MCF 10A (cell line): ENCODE data around the gene PLEKHJ1. TPM values are rescaled to one million over a fixed set of nuclear protein-coding genes. Genes with fewer than 3 reads are reported as not detected.

ENCODE experiments used
- BruUV-seq: library from RNA; stranded (reverse); fragments of 400-500 nt; replicated peaks from 2 replicates; lab custom pipeline; 2021; lab: Mats Ljungman, UMichigan
- CTCF ChIA-PET: fragments of 300-600 bp; sonication (Branson Sonifier 250); formaldehyde crosslinking; extraction: SDS; loops from one replicate; lab custom pipeline; 2021; ENCODE audit warnings: antibody characterized with exemption, inconsistent platforms; lab: Yijun Ruan, JAX
- POLR2A ChIA-PET: fragments of 300-600, 350-650 bp; sonication (Branson Sonifier 250); formaldehyde crosslinking; extraction: SDS; loops from one replicate; lab custom pipeline; 2020; ENCODE audit warnings: antibody characterized with exemption, inconsistent platforms; lab: Yijun Ruan, JAX
- DNase-seq: peaks from one replicate; pipeline ENCODE4 v3.0.0-alpha.2; 2018; ENCODE audit not compliant: unreplicated experiment
- H3K27ac Mint-ChIP-seq: one replicate; pipeline ENCODE4 v1.8.0; 2022; ENCODE audit warnings: mild to moderate bottlenecking, low read depth, mixed read lengths; ENCODE audit not compliant: unreplicated experiment
- H3K27me3 Mint-ChIP-seq: one replicate; pipeline ENCODE4 v1.8.0; 2022; ENCODE audit warnings: mixed read lengths; ENCODE audit not compliant: insufficient read depth, unreplicated experiment
- H3K36me3 Mint-ChIP-seq: one replicate; pipeline ENCODE4 v1.8.0; 2022; ENCODE audit warnings: mild to moderate bottlenecking, moderate library complexity, mixed read lengths; ENCODE audit not compliant: insufficient read depth, unreplicated experiment
- H3K4me1 Mint-ChIP-seq: one replicate; pipeline ENCODE4 v1.8.0; 2022; ENCODE audit warnings: mixed read lengths; ENCODE audit not compliant: insufficient read depth, unreplicated experiment
- H3K4me3 Mint-ChIP-seq: one replicate; pipeline ENCODE4 v1.8.0; 2022; ENCODE audit warnings: mild to moderate bottlenecking, moderate library complexity, mixed read lengths; ENCODE audit not compliant: unreplicated experiment
- H3K9me3 Mint-ChIP-seq: one replicate; pipeline ENCODE4 v1.8.0; 2022; ENCODE audit warnings: mixed read lengths; ENCODE audit not compliant: unreplicated experiment
- CTCF ChIP-seq: fragments of 200-600 bp; IDR thresholded peaks from one replicate; pipeline ENCODE4 v1.8.0; 2022; ENCODE audit warnings: antibody characterized with exemption, mild to moderate bottlenecking; ENCODE audit not compliant: unreplicated experiment
- intact Hi-C: fragments of 100-400 bp; cut with micrococcal nuclease; formaldehyde crosslinking; loops from 2 replicates; pipeline ENCODE4 v1.14.1; 2022
- total RNA-seq: library from RNA; stranded (reverse); gene quantifications from 2 replicates; pipeline ENCODE4 v1.2.3, GENCODE V29; 2022

The PLEKHJ1 gene
- total RNA-seq, 1 experiment from 2014 or later, result 54.1 TPM

GRCh38 chr19:2259336-2259735 is 23.2 kb upstream of the PLEKHJ1 start:
- H3K36me3 Mint-ChIP-seq, result peaks cover 6% of the 10 kb centered on the region
- CTCF ChIA-PET, result interaction anchor here (0.6 kb wide), 1 partner anchor 166 kb away, joined by 5 read pairs; no protein-coding TSS in a partner anchor
- H3K9me3 Mint-ChIP-seq, result no peaks in the 10 kb centered on the region
- no peak overlapping the region for H3K27ac Mint-ChIP-seq
- no peak overlapping the region for H3K4me3 Mint-ChIP-seq
- POLR2A ChIA-PET, result interaction anchor here (1.1 to 3.7 kb wide), 6 partner anchors 9 to 96 kb away, joined by 3 to 32 read pairs (median 5); partner anchors contain the start of gene DOT1L
- no peak for TF ChIP-seq CTCF
- intact Hi-C loops, result no loop called here
- peaks cover 6% of the 10 kb centered on the region for H3K4me1 Mint-ChIP-seq
- no TSS peak for BruUV-seq
- peak; percentile 64 for DNase-seq
- H3K27me3 Mint-ChIP-seq, result no peaks in the 10 kb centered on the region

- intact Hi-C loops, result no loop called here
- no peak for DNase-seq
- POLR2A ChIA-PET, result interaction anchor here (1.0 kb wide), 1 partner anchor 17 kb away, joined by 4 read pairs; no protein-coding TSS in a partner anchor
- H3K9me3 Mint-ChIP-seq, result no peaks in the 10 kb centered on the region
- H3K4me1 Mint-ChIP-seq, result peaks cover 6% of the 10 kb centered on the region
- no peaks in the 10 kb centered on the region for H3K27me3 Mint-ChIP-seq
- no peaks in the 10 kb centered on the region for H3K36me3 Mint-ChIP-seq
- no peak within 1 kb of the TSS for H3K4me3 Mint-ChIP-seq
- H3K27ac Mint-ChIP-seq, result no peak within 1 kb of the TSS
- TF ChIP-seq CTCF, result no peak
- BruUV-seq, result no TSS peak
- CTCF ChIA-PET, result no interaction called here
These were observed 20.0 kb upstream of the PLEKHJ1 start, which contains the start of gene JSRP1 for GRCh38 chr19:2255982-2256685. Gene JSRP1, minus strand, starts transcription at chr19:2256417. Its CDS starts 1,103 bp downstream, at chr19:2255314.

GRCh38 chr19:2255112-2255845 is 19.1 kb upstream of the PLEKHJ1 start:
- POLR2A ChIA-PET, result interaction anchor here (0.9 to 1.2 kb wide), 2 partner anchors 16 kb away, joined by 3 read pairs; no protein-coding TSS in a partner anchor
- H3K4me1 Mint-ChIP-seq, result peaks cover 4% of the 10 kb centered on the region

More at GRCh38 chr19:2255112-2255845, 19.1 kb upstream of the PLEKHJ1 start:
- peaks cover 2% of the 10 kb centered on the region for H3K36me3 Mint-ChIP-seq
- CTCF ChIA-PET, result no interaction called here
- H3K9me3 Mint-ChIP-seq, result no peaks in the 10 kb centered on the region
- DNase-seq, result no peak
- H3K27me3 Mint-ChIP-seq, result no peaks in the 10 kb centered on the region
- no peak overlapping the region for H3K4me3 Mint-ChIP-seq
- no peak for TF ChIP-seq CTCF
- H3K27ac Mint-ChIP-seq, result no peak overlapping the region
- intact Hi-C loops, result no loop called here
- BruUV-seq, result no TSS peak
